Spleen (tissue), 7 donors: Measurements from ENCODE around the gene PIP5K1A.
"Not testable (repeated sequence)": the region's sequence is repeated elsewhere in the genome, so short reads cannot be mapped to it uniquely, and the experiment has no call there.

Source experiments
- POLR2A ChIP-seq, 3 donors: fragments of 450-650 bp; IDR thresholded peaks; one replicate each; pipeline ENCODE4 v1.5.1; 2017; ENCODE audit warnings: antibody characterized with exemption in 3 of 3, mild to moderate bottlenecking in 1 of 3
- TF ChIP-seq, protein P1 (sequence below), 11 experiments: fragments of 200-600 bp in 7 of 11; fragments of 450-650 bp in 4 of 11; sonication (generic) in 4 of 11; IDR thresholded peaks in 8 of 11; conservative IDR thresholded peaks in 3 of 11; 1 replicate in 7 of 11; 2 replicates in 4 of 11; pipeline versions ENCODE4 v1.4.0 to v1.8.0; 2016 to 2021; ENCODE audit warnings: antibody characterized with exemption in 11 of 11, inconsistent platforms in 4 of 11, mild to moderate bottlenecking in 1 of 11
- donor health status: DM: no; HTN: no; CAD: no; lungs with moderate emphysema.
- donor health status: DM: no; HTN: no; CAD: no.
- donor health status: DM: no; HTN: no; CAD: no.

DNA sequence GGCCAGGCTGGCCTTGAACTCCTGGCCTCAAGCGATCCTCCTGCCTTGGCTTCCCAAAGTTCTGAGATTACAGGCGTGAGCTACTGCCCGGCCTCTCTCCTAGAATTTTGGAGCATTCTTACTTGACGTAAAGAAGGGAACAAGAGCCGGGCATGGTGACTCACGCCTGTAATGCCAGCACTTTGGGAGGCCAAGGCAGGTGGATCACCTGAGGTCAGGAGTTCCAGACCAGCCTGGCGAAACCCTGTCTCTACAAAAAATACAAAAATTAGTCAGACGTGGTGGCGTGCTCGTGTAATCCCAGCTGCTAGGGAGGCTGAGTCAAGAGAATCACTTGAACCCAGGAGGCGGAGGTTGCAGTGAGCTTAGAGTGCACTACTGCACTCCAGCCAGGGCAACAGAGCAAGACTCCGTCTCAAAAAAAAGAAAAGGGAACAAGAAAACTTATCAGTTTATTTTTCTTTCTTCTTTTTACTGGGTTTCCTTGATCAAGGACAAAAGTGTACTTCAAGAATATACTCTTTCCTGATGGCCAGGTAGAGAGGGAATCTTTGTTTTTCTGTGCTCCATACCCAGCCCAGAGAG, 7.1 kb downstream of the PIP5K1A start:
- not testable (repeated sequence) for TF ChIP-seq POLR2A (IDR thresholded peaks at IDR 0.05)
- TF ChIP-seq, protein P1, sequence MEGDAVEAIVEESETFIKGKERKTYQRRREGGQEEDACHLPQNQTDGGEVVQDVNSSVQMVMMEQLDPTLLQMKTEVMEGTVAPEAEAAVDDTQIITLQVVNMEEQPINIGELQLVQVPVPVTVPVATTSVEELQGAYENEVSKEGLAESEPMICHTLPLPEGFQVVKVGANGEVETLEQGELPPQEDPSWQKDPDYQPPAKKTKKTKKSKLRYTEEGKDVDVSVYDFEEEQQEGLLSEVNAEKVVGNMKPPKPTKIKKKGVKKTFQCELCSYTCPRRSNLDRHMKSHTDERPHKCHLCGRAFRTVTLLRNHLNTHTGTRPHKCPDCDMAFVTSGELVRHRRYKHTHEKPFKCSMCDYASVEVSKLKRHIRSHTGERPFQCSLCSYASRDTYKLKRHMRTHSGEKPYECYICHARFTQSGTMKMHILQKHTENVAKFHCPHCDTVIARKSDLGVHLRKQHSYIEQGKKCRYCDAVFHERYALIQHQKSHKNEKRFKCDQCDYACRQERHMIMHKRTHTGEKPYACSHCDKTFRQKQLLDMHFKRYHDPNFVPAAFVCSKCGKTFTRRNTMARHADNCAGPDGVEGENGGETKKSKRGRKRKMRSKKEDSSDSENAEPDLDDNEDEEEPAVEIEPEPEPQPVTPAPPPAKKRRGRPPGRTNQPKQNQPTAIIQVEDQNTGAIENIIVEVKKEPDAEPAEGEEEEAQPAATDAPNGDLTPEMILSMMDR (IDR thresholded peaks at IDR 0.05 in 8 of 11, conservative IDR thresholded peaks at IDR 0.05 in 3 of 11) = not testable (repeated sequence)
